GM12864 (cell line): ENCODE measurements around the gene EIF3B.
"Not testable (repeated sequence)": the region's sequence is repeated elsewhere in the genome, so short reads cannot be mapped to it uniquely, and the experiment has no call there.

Experiments
- DNase-seq: peaks from one replicate; pipeline ENCODE4 v3.0.0-alpha.2; 2011; ENCODE audit warnings: low read depth
- H3K4me3 ChIP-seq: 2 replicates; pipeline ENCODE4 v1.5.1; 2011; ENCODE audit warnings: mild to moderate bottlenecking, low read depth, low read length, control low read depth
- CTCF ChIP-seq: IDR thresholded peaks from 2 replicates; pipeline ENCODE4 v1.5.1; 2011; ENCODE audit warnings: low read depth, mild to moderate bottlenecking, moderate library complexity, low read length, control low read depth, inconsistent platforms; ENCODE audit errors: missing control alignments

EIF3B gene

GRCh38 chr7:2326951-2327350 lies 27.7 kb upstream of the EIF3B start:
- TF ChIP-seq CTCF: no peak

GRCh38 chr7:2330493-2330892 lies 24.1 kb upstream of the EIF3B start:
- H3K4me3 ChIP-seq: no peak overlapping the region
- no peak for DNase-seq
- TF ChIP-seq CTCF: no peak

More at GRCh38 chr7:2326951-2327350, 27.7 kb upstream of the EIF3B start:
- no peak for DNase-seq
- no peak overlapping the region for H3K4me3 ChIP-seq

- TF ChIP-seq CTCF: no peak
- DNase-seq: no peak
- no peak overlapping the region for H3K4me3 ChIP-seq
Observed at GRCh38 chr7:2331707-2332106, 22.9 kb upstream of the EIF3B start.

GRCh38 chr7:2332606-2333231 lies 21.9 kb upstream of the EIF3B start:
- not testable (repeated sequence) for DNase-seq, H3K4me3 ChIP-seq

GRCh38 chr7:2336626-2337299 lies 17.9 kb upstream of the EIF3B start:
- DNase-seq: no peak
- H3K4me3 ChIP-seq: no peak overlapping the region
- TF ChIP-seq CTCF: no peak

GRCh38 chr7:2347351-2348063 lies 7.1 kb upstream of the EIF3B start:
- not testable (repeated sequence) for H3K4me3 ChIP-seq, DNase-seq

GRCh38 chr7:2350055-2350454 lies 4.6 kb upstream of the EIF3B start:
- DNase-seq: no peak
- no peak overlapping the region for H3K4me3 ChIP-seq
- TF ChIP-seq CTCF: no peak

GRCh38 chr7:2350861-2351260 lies 3.8 kb upstream of the EIF3B start:
- DNase-seq: no peak
- TF ChIP-seq CTCF: no peak
- H3K4me3 ChIP-seq: no peak overlapping the region
